Hepatocyte (in vitro differentiated cells): ENCODE results near the gene ZNF687. TPM values are rescaled to one million over a fixed set of nuclear protein-coding genes. Genes with fewer than 3 reads are reported as not detected.

Source experiments
- DNase-seq: peaks from one replicate; pipeline ENCODE4 v3.0.0-alpha.2; 2016; ENCODE audit warnings: low spot score
- H2AFZ ChIP-seq: fragments of 200-600 bp; sonication (generic); 2 replicates; pipeline ENCODE4 v1.6.0; 2016; ENCODE audit warnings: antibody characterized with exemption, mild to moderate bottlenecking
- H3K27ac ChIP-seq: fragments of 200-600 bp; sonication (generic); 2 replicates; pipeline ENCODE4 v1.5.1; 2016; ENCODE audit warnings: mild to moderate bottlenecking
- H3K27me3 ChIP-seq: fragments of 200-600 bp; sonication (generic); 2 replicates; pipeline ENCODE4 v1.6.1; 2016
- H3K36me3 ChIP-seq: fragments of 200-600 bp; sonication (generic); replicated peaks from 2 replicates; pipeline ENCODE4 v1.5.1; 2016; ENCODE audit warnings: low read depth; ENCODE audit not compliant: insufficient read depth
- H3K4me1 ChIP-seq: fragments of 200-600 bp; sonication (generic); 2 replicates; pipeline ENCODE4 v1.5.1; 2016; ENCODE audit warnings: mild to moderate bottlenecking, moderate library complexity; ENCODE audit not compliant: insufficient read depth
- H3K4me2 ChIP-seq: fragments of 200-600 bp; sonication (generic); 2 replicates; pipeline ENCODE4 v1.6.0; 2016
- H3K4me3 ChIP-seq: fragments of 200-600 bp; sonication (generic); 2 replicates; pipeline ENCODE4 v1.5.1; 2016; ENCODE audit warnings: mild to moderate bottlenecking
- H3K79me2 ChIP-seq: fragments of 200-600 bp; sonication (generic); 2 replicates; pipeline ENCODE4 v1.6.0; 2017; ENCODE audit warnings: mild to moderate bottlenecking
- H3K9me2 ChIP-seq: fragments of 200-600 bp; sonication (generic); replicated peaks from 2 replicates; pipeline ENCODE4 v1.6.0; 2017; ENCODE audit warnings: mild to moderate bottlenecking; ENCODE audit not compliant: insufficient read depth
- H3K9me3 ChIP-seq: fragments of 200-600 bp; sonication (generic); 2 replicates; pipeline ENCODE4 v1.5.1; 2016; ENCODE audit warnings: low read depth, mild to moderate bottlenecking
- H4K20me1 ChIP-seq: fragments of 200-600 bp; sonication (generic); 2 replicates; pipeline ENCODE4 v1.6.0; 2016; ENCODE audit warnings: mild to moderate bottlenecking; ENCODE audit not compliant: insufficient read depth, poor library complexity, severe bottlenecking
- EZH2 ChIP-seq: fragments of 200-600 bp; sonication (generic); IDR thresholded peaks from 2 replicates; pipeline ENCODE4 v1.6.1; 2016; ENCODE audit warnings: antibody characterized with exemption, mild to moderate bottlenecking, borderline replicate concordance
- EZH2phosphoT487 ChIP-seq: fragments of 200-600 bp; sonication (generic); IDR thresholded peaks from one replicate; pipeline ENCODE4 v1.6.1; 2018; ENCODE audit warnings: antibody characterized with exemption, mild to moderate bottlenecking, low read depth, moderate library complexity; ENCODE audit not compliant: unreplicated experiment, severe bottlenecking
- WGBS: methylation state at CpG from one replicate; pipeline ENCODE4 v1.1.6; 2016; ENCODE audit warnings: low lambda C conversion rate; ENCODE audit errors: missing lambda C conversion rate; 5-methylcytosine and 5-hydroxymethylcytosine counted together
- polyA plus RNA-seq: library from polyadenylated mRNA; unstranded; fragments of >200 nt; fragmentation: Nextera tagmentation; extraction: Ambion mirVana; gene quantifications from 2 replicates; pipeline ENCODE4 v1.2.1, GENCODE V29; 2016
- total RNA-seq: library from RNA; depleted of rRNA; stranded (reverse); fragments of >200 nt; gene quantifications from 2 replicates; pipeline ENCODE4 v1.2.3, GENCODE V29; 2014
- TF ChIP-seq, protein P1 (sequence below): fragments of 200-600 bp; sonication (generic); IDR thresholded peaks from 2 replicates; pipeline ENCODE4 v1.5.1; 2016; ENCODE audit warnings: antibody characterized with exemption, mild to moderate bottlenecking; ENCODE audit not compliant: poor library complexity

Gene ZNF687
- total and polyA plus RNA-seq, 2 experiments from 2014 or later: 3.6 to 19.9 TPM

GRCh38 chr1:151289991-151290708 lies 8.1 kb downstream of the ZNF687 start:
- no peaks in the 10 kb centered on the region for H3K4me1 ChIP-seq
- H3K4me3 ChIP-seq: no peak overlapping the region
- no peak for DNase-seq
- H3K9me2 ChIP-seq: no peaks in the 10 kb centered on the region
- H3K27me3 ChIP-seq: no peaks in the 10 kb centered on the region
- no peak overlapping the region for H3K27ac ChIP-seq
- no peaks in the 10 kb centered on the region for H3K9me3 ChIP-seq
- H3K36me3 ChIP-seq: no peaks in the 10 kb centered on the region
- no peaks in the 10 kb centered on the region for H4K20me1 ChIP-seq
- H3K4me2 ChIP-seq: no peak overlapping the region
- H2AFZ ChIP-seq: no peak overlapping the region
- 91% methylated on average over 21 of the region's 21 CpGs for WGBS
- TF ChIP-seq, protein P1, sequence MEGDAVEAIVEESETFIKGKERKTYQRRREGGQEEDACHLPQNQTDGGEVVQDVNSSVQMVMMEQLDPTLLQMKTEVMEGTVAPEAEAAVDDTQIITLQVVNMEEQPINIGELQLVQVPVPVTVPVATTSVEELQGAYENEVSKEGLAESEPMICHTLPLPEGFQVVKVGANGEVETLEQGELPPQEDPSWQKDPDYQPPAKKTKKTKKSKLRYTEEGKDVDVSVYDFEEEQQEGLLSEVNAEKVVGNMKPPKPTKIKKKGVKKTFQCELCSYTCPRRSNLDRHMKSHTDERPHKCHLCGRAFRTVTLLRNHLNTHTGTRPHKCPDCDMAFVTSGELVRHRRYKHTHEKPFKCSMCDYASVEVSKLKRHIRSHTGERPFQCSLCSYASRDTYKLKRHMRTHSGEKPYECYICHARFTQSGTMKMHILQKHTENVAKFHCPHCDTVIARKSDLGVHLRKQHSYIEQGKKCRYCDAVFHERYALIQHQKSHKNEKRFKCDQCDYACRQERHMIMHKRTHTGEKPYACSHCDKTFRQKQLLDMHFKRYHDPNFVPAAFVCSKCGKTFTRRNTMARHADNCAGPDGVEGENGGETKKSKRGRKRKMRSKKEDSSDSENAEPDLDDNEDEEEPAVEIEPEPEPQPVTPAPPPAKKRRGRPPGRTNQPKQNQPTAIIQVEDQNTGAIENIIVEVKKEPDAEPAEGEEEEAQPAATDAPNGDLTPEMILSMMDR: no peak
- TF ChIP-seq EZH2 (no peak), EZH2phosphoT487 (no peak)
- H3K79me2 ChIP-seq: peaks cover 16% of the 10 kb centered on the region

- Histone ChIP-seq H3K4me1 (no peaks in the 10 kb centered on the region), H3K27ac (no peak overlapping the region), H2AFZ (no peak overlapping the region), H3K9me2 (no peaks in the 10 kb centered on the region), H3K36me3 (no peaks in the 10 kb centered on the region), H3K9me3 (no peaks in the 10 kb centered on the region), H3K4me3 (no peak overlapping the region), H3K79me2 (peaks cover 10% of the 10 kb centered on the region), H4K20me1 (no peaks in the 10 kb centered on the region), H3K27me3 (no peaks in the 10 kb centered on the region), H3K4me2 (no peak overlapping the region)
- 91% methylated on average over 17 of the region's 19 CpGs for WGBS
- no peak for DNase-seq
- TF ChIP-seq EZH2 (no peak), EZH2phosphoT487 (no peak)
- TF ChIP-seq, protein P1: no peak
Measured at GRCh38 chr1:151290709-151291303, 8.7 kb downstream of the ZNF687 start.

GRCh38 chr1:151292207-151293030 lies 10.3 kb downstream of the ZNF687 start:
- H3K79me2 ChIP-seq: peaks cover 4% of the 10 kb centered on the region
- no peaks in the 10 kb centered on the region for H3K9me2 ChIP-seq
- no peak overlapping the region for H3K4me2 ChIP-seq
- no peak for DNase-seq
- H3K36me3 ChIP-seq: no peaks in the 10 kb centered on the region
- H3K4me3 ChIP-seq: no peak overlapping the region
- H3K9me3 ChIP-seq: no peaks in the 10 kb centered on the region
- no peaks in the 10 kb centered on the region for H4K20me1 ChIP-seq
- no peak overlapping the region for H2AFZ ChIP-seq
- TF ChIP-seq EZH2 (no peak), EZH2phosphoT487 (no peak)
- TF ChIP-seq, protein P1: no peak
- no peaks in the 10 kb centered on the region for H3K27me3 ChIP-seq
- no peaks in the 10 kb centered on the region for H3K4me1 ChIP-seq
- 97% methylated on average over 13 of the region's 13 CpGs for WGBS
- no peak overlapping the region for H3K27ac ChIP-seq
